Activated CD8-positive, alpha-beta memory T cell treated with anti-CD3 and anti-CD28 coated beads for 36 hours (primary cell): ENCODE measurements around the gene NECAB3. TPM values are rescaled to one million over a fixed set of nuclear protein-coding genes. Genes with fewer than 3 reads are reported as not detected.

ENCODE experiments used
- CTCF ChIA-PET: fragments of 350-600 bp; sonication (Branson Sonifier 250); formaldehyde crosslinking; loops from one replicate; lab custom pipeline; 2021; ENCODE audit warnings: antibody characterized with exemption; lab: Charles Lee
- POLR2A ChIA-PET: fragments of 350-600 bp; sonication (Branson Sonifier 250); formaldehyde crosslinking; loops from one replicate; lab custom pipeline; 2021; ENCODE audit warnings: antibody characterized with exemption; lab: Charles Lee
- total RNA-seq, 2 experiments: library from RNA; stranded (reverse); gene quantifications; one replicate each; pipeline ENCODE4 v1.2.3, GENCODE V29; 2021

The NECAB3 gene
- total RNA-seq, 2 experiments from 2014 or later: 17.5 to 20.1 TPM

DNA sequence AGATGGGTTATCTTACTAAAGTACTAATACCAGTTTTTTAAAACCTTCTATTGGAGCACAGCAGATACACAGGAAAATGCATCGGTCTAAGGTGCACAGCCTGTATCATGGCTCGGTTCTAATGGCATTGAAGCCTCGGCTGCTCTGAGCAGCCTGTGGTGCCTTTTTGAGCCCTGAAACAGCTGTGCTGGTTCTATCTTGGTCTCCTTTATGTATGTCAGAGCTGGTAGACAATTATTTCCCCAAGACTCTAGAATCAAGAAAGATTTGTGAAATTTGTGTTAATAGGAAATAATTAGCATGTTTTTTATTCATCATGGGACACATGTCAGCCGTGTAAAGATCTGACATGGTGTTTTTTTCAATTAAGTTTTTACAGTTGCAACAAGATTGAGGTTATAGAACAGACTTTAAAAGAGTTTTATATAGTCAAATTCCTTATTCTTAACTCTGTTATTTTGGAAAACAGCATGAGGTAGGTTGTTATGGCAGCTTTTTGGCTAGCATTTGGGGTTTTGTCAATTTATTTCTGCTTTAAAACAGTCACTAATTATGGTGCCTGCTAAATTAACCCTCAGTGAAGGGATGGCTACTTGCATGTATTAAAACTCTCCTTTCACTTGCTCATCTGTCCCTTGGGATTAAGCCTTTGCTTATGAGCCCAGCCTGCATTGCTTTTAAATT, 52.4 kb downstream of the NECAB3 start:
- CTCF ChIA-PET: interaction anchor here (1.2 kb wide), 1 partner anchor 10 kb away, joined by 3 read pairs; no protein-coding TSS in a partner anchor
- POLR2A ChIA-PET: no interaction called here

DNA sequence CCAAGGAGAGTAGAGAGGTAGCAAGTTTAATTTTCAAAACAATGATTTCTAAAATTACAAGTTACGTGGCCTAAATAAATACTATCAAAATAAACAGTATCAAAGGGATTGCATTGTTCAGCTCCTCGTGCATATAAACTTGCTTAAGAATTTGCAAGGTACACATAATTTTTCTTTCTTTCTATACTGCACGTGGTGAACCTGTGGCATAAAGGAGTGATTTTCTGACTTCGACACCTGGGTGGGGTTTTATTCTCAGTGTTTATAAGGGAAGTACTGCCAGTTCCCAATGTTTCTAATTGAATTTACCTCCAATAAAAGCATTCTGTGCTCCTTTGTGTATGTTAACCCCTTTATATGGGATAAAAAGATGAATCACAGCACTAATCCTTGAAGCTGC, 62.2 kb downstream of the NECAB3 start:
- CTCF ChIA-PET: interaction anchor here (1.2 kb wide), 1 partner anchor 10 kb away, joined by 3 read pairs; no protein-coding TSS in a partner anchor
- POLR2A ChIA-PET: no interaction called here

DNA sequence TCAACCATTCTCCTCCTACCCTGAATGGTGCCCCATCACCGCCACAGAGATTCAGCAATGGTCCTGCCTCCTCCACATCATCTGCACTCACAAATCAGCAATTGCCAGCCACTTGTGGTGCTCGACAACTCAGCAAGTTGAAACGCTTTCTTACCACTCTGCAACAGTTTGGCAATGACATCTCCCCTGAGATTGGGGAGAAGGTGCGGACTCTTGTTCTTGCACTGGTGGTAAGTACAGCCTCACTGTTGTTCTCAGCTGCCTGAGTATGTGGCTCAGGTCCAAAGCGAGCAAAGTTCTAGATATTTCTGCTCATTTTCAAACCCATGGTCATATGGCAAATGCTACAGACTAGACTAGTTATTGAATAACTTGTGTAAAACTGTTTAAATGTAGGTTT, 63.1 kb downstream of the NECAB3 start:
- ChIA-PET CTCF (no interaction called here), POLR2A (no interaction called here)

DNA sequence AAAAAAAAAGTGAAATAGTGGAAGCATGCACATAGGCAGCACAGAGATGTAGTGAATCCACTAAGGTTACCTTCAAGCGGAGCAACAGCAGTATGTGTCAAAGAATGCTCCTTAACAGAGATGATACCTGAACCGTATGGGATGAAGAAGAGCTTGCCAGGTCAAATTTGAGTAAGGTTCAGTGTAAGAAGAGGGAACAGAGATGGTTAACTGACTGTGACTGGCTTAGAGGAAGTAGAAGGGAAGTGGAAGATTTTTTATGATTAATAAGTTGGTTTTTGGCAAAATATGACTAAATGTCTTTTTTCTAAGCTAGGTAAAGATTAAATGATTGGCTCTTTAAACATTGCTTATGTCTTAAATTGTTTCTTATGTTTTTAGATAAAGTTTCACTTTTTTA, 64.7 kb downstream of the NECAB3 start:
- ChIA-PET CTCF (no interaction called here), POLR2A (no interaction called here)

Other genes starting within 250 kb of the NECAB3 start
- gene SNTA1, start 230.7 kb downstream of the NECAB3 start, total RNA-seq: 1 to 10 TPM; 4.9 to 5.4 TPM
- 1 to 10 TPM; 7.1 to 7.4 TPM for gene CBFA2T2, start 184.3 kb downstream of the NECAB3 start, total RNA-seq
- under 1 TPM; 0.21 to 0.32 TPM for gene C20orf144, start 12.1 kb downstream of the NECAB3 start, total RNA-seq
- gene ACTL10, start 7.5 kb downstream of the NECAB3 start, total RNA-seq: 1 to 10 TPM; 4.2 to 4.7 TPM
- 10 to 100 TPM; 79.9 to 80.7 TPM for gene E2F1, start 12.0 kb upstream of the NECAB3 start, total RNA-seq
- gene PXMP4, start 45.9 kb upstream of the NECAB3 start, total RNA-seq: 1 to 10 TPM; 7.0 to 7.5 TPM
- 1 to 10 TPM; 4.3 to 5.0 TPM for gene ZNF341, start 57.6 kb upstream of the NECAB3 start, total RNA-seq
- gene CHMP4B, start 136.9 kb upstream of the NECAB3 start, total RNA-seq: 10 to 100 TPM; 84.0 to 87.6 TPM